Psoas muscle (tissue), 8 donors: ENCODE data around the gene TPCN1. TPM values are rescaled to one million over a fixed set of nuclear protein-coding genes. Genes with fewer than 3 reads are reported as not detected.

Experiments
- ATAC-seq, 4 donors: fragments of 200-7000 bp; cut with Tn5 transposase; one replicate each; pipeline ENCODE4 v1.9.1; 2020; ENCODE audit warnings: moderate library complexity in 3 of 4, mild to moderate bottlenecking in 2 of 4
- DNase-seq, 2 donors: peaks; one replicate each; pipeline ENCODE4 v3.0.0-alpha.2; 2020
- H3K27ac ChIP-seq: fragments of 200-600 bp; one replicate; pipeline ENCODE4 v1.8.0; 2022
- H3K27me3 ChIP-seq, 3 donors: fragments of 200-600 bp in 1 of 3; one replicate each; pipeline versions ENCODE4 v1.6.1 to v1.8.0; 2013 to 2022; ENCODE audit warnings: low read length in 2 of 3, mild to moderate bottlenecking in 2 of 3, moderate library complexity in 1 of 3; ENCODE audit not compliant: insufficient read depth in 3 of 3
- H3K36me3 ChIP-seq, 2 donors: fragments of 200-600 bp in 1 of 2; one replicate each; pipeline versions ENCODE4 v1.6.1 to v1.8.0; 2013 to 2022; ENCODE audit warnings: low read depth in 1 of 2, mild to moderate bottlenecking in 1 of 2, moderate library complexity in 1 of 2; ENCODE audit not compliant: insufficient read depth in 1 of 2
- H3K4me1 ChIP-seq: fragments of 200-600 bp; one replicate; pipeline ENCODE4 v1.8.0; 2022
- H3K4me3 ChIP-seq: fragments of 200-600 bp; one replicate; pipeline ENCODE4 v1.8.0; 2022; ENCODE audit warnings: mild to moderate bottlenecking
- H3K9me3 ChIP-seq: fragments of 200-600 bp; one replicate; pipeline ENCODE4 v1.8.0; 2022
- CTCF ChIP-seq: fragments of 200-600 bp; IDR thresholded peaks from one replicate; pipeline ENCODE4 v1.8.0; 2022; ENCODE audit warnings: antibody characterized with exemption
- WGBS, 3 donors: extraction: QIAGEN DNeasy Blood & Tissue Kit; methylation state at CpG; one replicate each; pipeline versions ENCODE4 v1.1.6 to v1.1.7; 2013; 5-methylcytosine and 5-hydroxymethylcytosine counted together
- intact Hi-C, 2 donors: fragments of 100-400 bp; cut with DNase I; formaldehyde crosslinking; loops; one replicate each; pipeline versions ENCODE4 v1.11.0 to v1.14.2; 2022
- polyA plus RNA-seq, 3 donors: library from polyadenylated mRNA; stranded (reverse); fragments of 200-250 nt; gene quantifications; one replicate each; pipeline ENCODE4 v1.2.3, GENCODE V29; 2013
- total RNA-seq, 4 donors: library from RNA; stranded (reverse); fragmentation: NEBNext Ultra II Directional in 2 of 4; extraction: Animal tissue kit (Norgen Biotek cat#: 25700) in 2 of 4; gene quantifications; one replicate each; pipeline versions ENCODE4 v1.2.1 to v1.2.4, GENCODE V29; 2021 to 2023
- donor health status: healthy with polysubstance abuse.
- donor health status: DM: no; HTN: no; CAD: no; lungs with moderate emphysema.
- donor health status: Bipolar disorder and iron deficiency.
- donor health status: healthy.
- donor health status: DM: yes; HTN: yes; CAD: no.
- donor health status: DM: no; HTN: no; CAD: no.
- donor health status: DM: no; HTN: no; CAD: no.
- donor health status: DM: yes; HTN: yes; CAD: no.

TPCN1 gene
- total and polyA plus RNA-seq, 7 donors = 7.6 to 36.2 (median 25.2) TPM

- DNase-seq (no peak), ATAC-seq (no peak)
- H3K27me3 ChIP-seq = no peaks in the 10 kb centered on the region
- no peak for TF ChIP-seq CTCF
- intact Hi-C loops = loop anchor here in 1 of 2 donors (10.0 kb wide), 1 partner anchor 182 kb away; no protein-coding TSS in a partner anchor
- no peaks in the 10 kb centered on the region for H3K9me3 ChIP-seq
- H3K27ac ChIP-seq = no peak overlapping the region
- H3K4me3 ChIP-seq = no peak overlapping the region
- WGBS, 3 donors = 91 to 94% (median 94%) methylated on average over 11 of the region's 11 CpGs
- peaks cover 20% of the 10 kb centered on the region for H3K4me1 ChIP-seq
- H3K36me3 ChIP-seq = peaks cover 13 to 38% of the 10 kb centered on the region in 2 donors
Measured at GRCh38 chr12:113183030-113183589, 38.2 kb upstream of the TPCN1 start.

- H3K27me3 ChIP-seq = no peaks in the 10 kb centered on the region
- H3K4me1 ChIP-seq = peaks cover 20% of the 10 kb centered on the region
- 26 to 31% (median 27%) methylated on average over 26 of the region's 26 CpGs for WGBS, 3 donors
- ATAC-seq (peak; percentile 32 to 51 (median 46)), DNase-seq (peak in 1 of 2 donors; percentile 71)
- H3K27ac ChIP-seq = peak overlapping the region; percentile 98
- H3K4me3 ChIP-seq = peak overlapping the region; percentile 93
- H3K36me3 ChIP-seq = peaks cover 13 to 37% of the 10 kb centered on the region in 2 donors
- H3K9me3 ChIP-seq = no peaks in the 10 kb centered on the region
- TF ChIP-seq CTCF = no peak
- intact Hi-C loops = loop anchor here in 1 of 2 donors (10.0 kb wide), 1 partner anchor 181 kb away; no protein-coding TSS in a partner anchor
Measured at GRCh38 chr12:113184098-113184899, 37.0 kb upstream of the TPCN1 start.

- Histone ChIP-seq H3K27ac (peak overlapping the region; percentile 98), H3K9me3 (no peaks in the 10 kb centered on the region), H3K36me3 (peaks cover 13 to 34% of the 10 kb centered on the region in 2 donors), H3K4me3 (peak overlapping the region; percentile 93), H3K4me1 (peaks cover 20% of the 10 kb centered on the region), H3K27me3 (no peaks in the 10 kb centered on the region)
- 0 to 1% (median 0%) methylated on average over 20 of the region's 20 CpGs for WGBS, 3 donors
- peak; percentile 88 to 94 for DNase-seq
- ATAC-seq = peak; percentile 86 to 93 (median 90)
- TF ChIP-seq CTCF = no peak
- intact Hi-C loops = loop anchor here (5.0 to 10.0 kb wide), 2 partner anchors 37 to 180 kb away; partner anchors contain the start of gene TPCN1 (in 1 of the 2)
Measured at GRCh38 chr12:113184900-113185179, 36.4 kb upstream of the TPCN1 start.

GRCh38 chr12:113185180-113186032 is 35.9 kb upstream of the TPCN1 start, which contains the start of the genes DDX54 and RITA1:
DDX54 (minus strand) TSS chr12:113185478; CDS start chr12:113185451, 27 bp downstream.
RITA1 (plus strand) TSS chr12:113185721; CDS start chr12:113186747, 1,026 bp downstream.
- WGBS, 3 donors = 0% methylated on average over 76 to 89 of the region's 89 CpGs
- peaks cover 20% of the 10 kb centered on the region for H3K4me1 ChIP-seq

More at GRCh38 chr12:113185180-113186032, 35.9 kb upstream of the TPCN1 start, which contains the start of the genes DDX54 and RITA1:
- Histone ChIP-seq H3K36me3 (peaks cover 12 to 28% of the 10 kb centered on the region in 2 donors), H3K4me3 (peak within 1 kb of the TSS; percentile 93), H3K27me3 (no peaks in the 10 kb centered on the region), H3K27ac (peak within 1 kb of the TSS; percentile 98), H3K9me3 (no peaks in the 10 kb centered on the region)
- intact Hi-C loops = loop anchor here (5.0 to 10.0 kb wide), 2 partner anchors 37 to 179 kb away; partner anchors contain the start of gene TPCN1 (in 1 of the 2)
- peak; percentile 85 to 92 (median 90) for ATAC-seq
- no peak for TF ChIP-seq CTCF
- DNase-seq = peak; percentile 86 to 90
